Measurements from ENCODE around the gene TUFM.
A peak's percentile ranks its signal among the peaks of the same experiment; 100 is the strongest.

- TF ChIP-seq CTCF (IDR thresholded peaks at IDR 0.05 in 8 of 11, conservative IDR thresholded peaks at IDR 0.05 in 3 of 11): no peak
- no peak for TF ChIP-seq POLR2A (IDR thresholded peaks at IDR 0.05)
- peak in 1 of 3 donors; percentile 55 for TF ChIP-seq POLR2AphosphoS5 (IDR thresholded peaks at IDR 0.05)
These were observed 2.4 kb downstream of the TUFM start for GRCh38 chr16:28843766-28844165.
